Measurements from ENCODE around the gene NRBP1.

- TF ChIP-seq EZH2 (IDR thresholded peaks at IDR 0.05; ENCODE audit: borderline replicate concordance) (no peak), CTCF (IDR thresholded peaks at IDR 0.05; ENCODE audit: poor library complexity) (no peak), EZH2phosphoT487 (IDR thresholded peaks at IDR 0.05; ENCODE audit: low read depth, severe bottlenecking, unreplicated experiment) (no peak)
Measured at GRCh38 chr2:27448381-27448780, 19.9 kb downstream of the NRBP1 start.
